Kidney capillary endothelial cell (primary cell): ENCODE data around the gene CR1.
"Not testable (repeated sequence)": the region's sequence is repeated elsewhere in the genome, so short reads cannot be mapped to it uniquely, and the experiment has no call there.

Experiments
- DNase-seq: peaks from one replicate; pipeline ENCODE4 v3.0.0-alpha.2; 2018; ENCODE audit warnings: low spot score

CR1 gene

GRCh38 chr1:207589506-207589905 is 93.5 kb downstream of the CR1 start:
- DNase-seq = not testable (repeated sequence)

GRCh38 chr1:207591205-207591604 is 95.2 kb downstream of the CR1 start:
- not testable (repeated sequence) for DNase-seq

- not testable (repeated sequence) for DNase-seq
Measured at GRCh38 chr1:207594095-207594494, 98.1 kb downstream of the CR1 start.

GRCh38 chr1:207603777-207604176 is 107.8 kb downstream of the CR1 start:
- DNase-seq = no peak

- DNase-seq = no peak
Measured at GRCh38 chr1:207605444-207606361, 109.7 kb downstream of the CR1 start.

GRCh38 chr1:207606362-207606755 is 110.4 kb downstream of the CR1 start:
- no peak for DNase-seq

GRCh38 chr1:207612762-207613161 is 116.8 kb downstream of the CR1 start:
- no peak for DNase-seq

GRCh38 chr1:207619871-207620542 is 124.0 kb downstream of the CR1 start:
- peak; percentile 25 for DNase-seq

GRCh38 chr1:207620543-207620893 is 124.6 kb downstream of the CR1 start:
- no peak for DNase-seq

- DNase-seq = not testable (repeated sequence)
Measured at GRCh38 chr1:207625504-207626071, 129.6 kb downstream of the CR1 start.

GRCh38 chr1:207626972-207627337 is 131.0 kb downstream of the CR1 start:
- no peak for DNase-seq

- no peak for DNase-seq
Measured at GRCh38 chr1:207627496-207627895, 131.5 kb downstream of the CR1 start.

- no peak for DNase-seq
Measured at GRCh38 chr1:207628776-207629175, 132.8 kb downstream of the CR1 start.

- no peak for DNase-seq
Measured at GRCh38 chr1:207631137-207631536, 135.2 kb downstream of the CR1 start.

- no peak for DNase-seq
Measured at GRCh38 chr1:207633226-207633625, 137.3 kb downstream of the CR1 start.

- DNase-seq = not testable (repeated sequence)
Measured at GRCh38 chr1:207633699-207634289, 137.8 kb downstream of the CR1 start.

- not testable (repeated sequence) for DNase-seq
Measured at GRCh38 chr1:207634293-207634692, 138.3 kb downstream of the CR1 start.

- not testable (repeated sequence) for DNase-seq
Measured at GRCh38 chr1:207635569-207636186, 139.7 kb downstream of the CR1 start.

GRCh38 chr1:207638487-207639145 is 142.7 kb downstream of the CR1 start:
- DNase-seq = not testable (repeated sequence)

GRCh38 chr1:207639362-207639761 is 143.4 kb downstream of the CR1 start:
- not testable (repeated sequence) for DNase-seq

GRCh38 chr1:207644166-207644851 is 148.4 kb downstream of the CR1 start:
- DNase-seq = no peak
